Measurements from ENCODE around the gene GAA. TPM values are rescaled to one million over a fixed set of nuclear protein-coding genes. Genes with fewer than 3 reads are reported as not detected.

GAA gene
- total RNA-seq, 1 experiment from 2014 or later = 131 TPM

DNA sequence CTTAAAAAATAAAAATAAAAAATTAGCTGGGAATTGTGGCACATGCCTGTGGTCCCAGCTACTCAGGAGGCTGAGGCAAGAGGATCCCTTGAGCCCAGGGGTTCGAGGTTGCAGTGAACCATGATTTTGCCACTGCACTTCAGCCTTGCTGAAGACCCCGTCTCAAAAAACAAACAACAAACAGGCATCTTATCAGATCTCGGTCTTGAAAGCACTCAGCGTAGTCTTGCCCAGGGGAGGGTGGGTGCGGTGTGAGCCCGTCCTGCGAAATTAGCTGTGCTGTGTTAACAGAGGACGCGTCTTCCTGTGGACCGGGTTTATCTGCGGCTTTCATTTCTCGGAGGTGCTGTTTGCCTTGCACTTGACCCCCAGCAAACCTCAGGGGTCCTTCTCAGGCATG lies 5.4 kb downstream of the GAA start:
- Histone ChIP-seq H3K27ac (ENCODE audit: low read depth, low read length) (no peak overlapping the region), H3K4me1 (ENCODE audit: control insufficient read depth in 1 of 2, insufficient read depth in 2 of 2, low read length in 2 of 2) (peaks cover 19 to 22% of the 10 kb centered on the region in 2 experiments), H3K27me3 (ENCODE audit: insufficient read depth, low read length) (no peaks in the 10 kb centered on the region), H4K20me1 (ENCODE audit: insufficient read depth) (no peaks in the 10 kb centered on the region), H3K9me3 (ENCODE audit: control insufficient read depth in 1 of 2, insufficient read depth in 1 of 2, low read depth in 1 of 2, low read length in 2 of 2) (no peaks in the 10 kb centered on the region), H3K9me2 (ENCODE audit: insufficient read depth) (no peaks in the 10 kb centered on the region), H3K4me3 (replicated peaks in 1 of 2; ENCODE audit: low read depth in 1 of 2, low read length in 2 of 2) (no peak overlapping the region), H3K79me2 (ENCODE audit: insufficient read depth, low read length) (peaks cover 6% of the 10 kb centered on the region; the same call in 1 of the 2 replicates), H3K4me2 (ENCODE audit: low read length) (no peak overlapping the region), H2AFZ (ENCODE audit: low read depth, low read length, poor library complexity, severe bottlenecking) (no peak overlapping the region), H3K36me3 (ENCODE audit: control insufficient read depth in 1 of 2, insufficient read depth in 2 of 2, low read length in 2 of 2) (peaks cover 0 to 9% of the 10 kb centered on the region in 2 experiments; a peak in 2 of 4 replicates), H3K9ac (ENCODE audit: low read length) (no peak overlapping the region)
- no peak for DNase-seq (ENCODE audit: low read depth, low spot score)
- no peak for TF ChIP-seq EZH2 (IDR thresholded peaks at IDR 0.05)
- no peak for TF ChIP-seq ZNF274 (IDR thresholded peaks at IDR 0.05; ENCODE audit: low read depth, low read length)
- TF ChIP-seq SIN3A (IDR thresholded peaks at IDR 0.05; ENCODE audit: low read depth) = no peak
- TF ChIP-seq, protein P1, sequence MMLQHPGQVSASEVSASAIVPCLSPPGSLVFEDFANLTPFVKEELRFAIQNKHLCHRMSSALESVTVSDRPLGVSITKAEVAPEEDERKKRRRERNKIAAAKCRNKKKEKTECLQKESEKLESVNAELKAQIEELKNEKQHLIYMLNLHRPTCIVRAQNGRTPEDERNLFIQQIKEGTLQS (IDR thresholded peaks at IDR 0.05) = no peak
- TF ChIP-seq CEBPB (IDR thresholded peaks at IDR 0.05; ENCODE audit: low read depth) = no peak
- TF ChIP-seq FOSL1 (IDR thresholded peaks at IDR 0.05; ENCODE audit: low read depth) = no peak
- no peak for TF ChIP-seq RAD21 (IDR thresholded peaks at IDR 0.05; ENCODE audit: low read depth)
- ChIA-PET POLR2A (interaction anchor here (0.7 kb wide), 1 partner anchor 33 kb away, joined by 3 read pairs; no protein-coding TSS in a partner anchor), CTCF (interaction anchor here (0.9 kb wide), 1 partner anchor 9 kb away, joined by 3 read pairs; no protein-coding TSS in a partner anchor), RAD21 (ENCODE audit: low non-redundant PET in 1 of 2, low total read pairs in 2 of 2, uncharacterized antibody in 2 of 2, unreplicated experiment in 2 of 2) (no interaction called here)
- no TSS peak for BruUV-seq (replicated peaks)
- intact Hi-C loops (cut with micrococcal nuclease) = no loop called here
- no peak for ATAC-seq

DNA sequence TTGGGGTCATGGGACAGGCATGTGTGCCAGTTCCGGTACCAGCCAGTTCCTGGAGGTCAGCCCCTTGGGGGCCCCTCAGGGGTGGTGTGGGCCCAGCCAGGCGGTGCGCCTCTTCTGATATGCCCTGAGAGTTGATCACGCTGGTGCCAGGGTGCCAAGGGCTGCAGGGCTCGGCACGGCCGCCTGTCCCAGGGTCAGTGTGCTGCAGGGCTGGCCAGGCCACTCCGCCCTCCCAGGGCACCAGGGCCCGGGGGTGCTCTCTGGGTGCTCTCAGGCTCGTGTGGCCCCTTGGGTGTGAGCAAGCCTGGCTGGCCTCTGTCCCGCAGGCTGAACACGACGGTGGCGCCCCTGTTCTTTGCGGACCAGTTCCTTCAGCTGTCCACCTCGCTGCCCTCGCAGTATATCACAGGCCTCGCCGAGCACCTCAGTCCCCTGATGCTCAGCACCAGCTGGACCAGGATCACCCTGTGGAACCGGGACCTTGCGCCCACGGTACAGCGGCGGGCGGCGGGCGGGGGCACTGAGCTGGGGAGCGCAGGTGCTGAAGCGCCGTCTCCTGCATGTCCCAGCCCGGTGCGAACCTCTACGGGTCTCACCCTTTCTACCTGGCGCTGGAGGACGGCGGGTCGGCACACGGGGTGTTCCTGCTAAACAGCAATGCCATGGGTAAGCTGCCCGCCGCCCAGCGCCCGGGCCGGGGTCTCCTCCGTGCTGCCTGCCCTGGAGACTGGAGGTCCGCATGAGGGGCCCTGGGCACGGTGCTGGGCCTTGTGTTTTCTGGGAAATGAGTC lies 6.0 kb downstream of the GAA start:
- no peak for ATAC-seq
- Histone ChIP-seq H2AFZ (ENCODE audit: low read depth, low read length, poor library complexity, severe bottlenecking) (no peak overlapping the region), H3K4me1 (ENCODE audit: control insufficient read depth in 1 of 2, insufficient read depth in 2 of 2, low read length in 2 of 2) (peaks cover 14 to 19% of the 10 kb centered on the region in 2 experiments), H4K20me1 (ENCODE audit: insufficient read depth) (no peaks in the 10 kb centered on the region), H3K79me2 (ENCODE audit: insufficient read depth, low read length) (no peaks in the 10 kb centered on the region; the same call in 1 of the 2 replicates), H3K9me3 (ENCODE audit: control insufficient read depth in 1 of 2, insufficient read depth in 1 of 2, low read depth in 1 of 2, low read length in 2 of 2) (no peaks in the 10 kb centered on the region), H3K27me3 (ENCODE audit: insufficient read depth, low read length) (no peaks in the 10 kb centered on the region), H3K27ac (ENCODE audit: low read depth, low read length) (no peak overlapping the region), H3K9me2 (ENCODE audit: insufficient read depth) (no peaks in the 10 kb centered on the region), H3K36me3 (ENCODE audit: control insufficient read depth in 1 of 2, insufficient read depth in 2 of 2, low read length in 2 of 2) (peaks cover 0 to 9% of the 10 kb centered on the region in 2 experiments; a peak in 2 of 4 replicates), H3K4me2 (ENCODE audit: low read length) (no peak overlapping the region), H3K4me3 (replicated peaks in 1 of 2; ENCODE audit: low read depth in 1 of 2, low read length in 2 of 2) (no peak overlapping the region), H3K9ac (ENCODE audit: low read length) (no peak overlapping the region)
- POLR2A ChIA-PET = interaction anchor here (0.7 kb wide), 1 partner anchor 32 kb away, joined by 3 read pairs; no protein-coding TSS in a partner anchor
- no TSS peak for BruUV-seq (replicated peaks)
- intact Hi-C loops (cut with micrococcal nuclease) = no loop called here
- RAD21 ChIA-PET (ENCODE audit: low non-redundant PET in 1 of 2, low total read pairs in 2 of 2, uncharacterized antibody in 2 of 2, unreplicated experiment in 2 of 2) = no interaction called here
- CTCF ChIA-PET = interaction anchor here (0.9 kb wide), 1 partner anchor 8 kb away, joined by 3 read pairs; no protein-coding TSS in a partner anchor
- no peak for DNase-seq (ENCODE audit: low read depth, low spot score)
- TF ChIP-seq EGR1 (IDR thresholded peaks at IDR 0.05; ENCODE audit: low read depth) (no peak), SP1 (IDR thresholded peaks at IDR 0.05; ENCODE audit: low read depth) (no peak), ELF1 (IDR thresholded peaks at IDR 0.05; ENCODE audit: borderline replicate concordance, low read depth) (no peak), ZFX (IDR thresholded peaks at IDR 0.05) (no peak), POLR2AphosphoS5 (IDR thresholded peaks at IDR 0.05; ENCODE audit: low read depth, low read length) (no peak), POLR2A (IDR thresholded peaks at IDR 0.05; ENCODE audit: borderline replicate concordance, extremely low read depth, insufficient read depth, insufficient read length) (no peak), EZH2phosphoT487 (IDR thresholded peaks at IDR 0.05; ENCODE audit: borderline replicate concordance) (no peak), SRF (IDR thresholded peaks at IDR 0.05; ENCODE audit: low read depth) (no peak), JUND (IDR thresholded peaks at IDR 0.05) (no peak), CBX3 (IDR thresholded peaks at IDR 0.05; ENCODE audit: low read depth) (no peak), TCF7L2 (IDR thresholded peaks at IDR 0.05; ENCODE audit: borderline replicate concordance, extremely low read depth, insufficient read depth, insufficient read length) (no peak), ZNF274 (IDR thresholded peaks at IDR 0.05; ENCODE audit: low read depth, low read length) (no peak), RAD21 (IDR thresholded peaks at IDR 0.05; ENCODE audit: low read depth) (no peak)
- TF ChIP-seq, protein P2, sequence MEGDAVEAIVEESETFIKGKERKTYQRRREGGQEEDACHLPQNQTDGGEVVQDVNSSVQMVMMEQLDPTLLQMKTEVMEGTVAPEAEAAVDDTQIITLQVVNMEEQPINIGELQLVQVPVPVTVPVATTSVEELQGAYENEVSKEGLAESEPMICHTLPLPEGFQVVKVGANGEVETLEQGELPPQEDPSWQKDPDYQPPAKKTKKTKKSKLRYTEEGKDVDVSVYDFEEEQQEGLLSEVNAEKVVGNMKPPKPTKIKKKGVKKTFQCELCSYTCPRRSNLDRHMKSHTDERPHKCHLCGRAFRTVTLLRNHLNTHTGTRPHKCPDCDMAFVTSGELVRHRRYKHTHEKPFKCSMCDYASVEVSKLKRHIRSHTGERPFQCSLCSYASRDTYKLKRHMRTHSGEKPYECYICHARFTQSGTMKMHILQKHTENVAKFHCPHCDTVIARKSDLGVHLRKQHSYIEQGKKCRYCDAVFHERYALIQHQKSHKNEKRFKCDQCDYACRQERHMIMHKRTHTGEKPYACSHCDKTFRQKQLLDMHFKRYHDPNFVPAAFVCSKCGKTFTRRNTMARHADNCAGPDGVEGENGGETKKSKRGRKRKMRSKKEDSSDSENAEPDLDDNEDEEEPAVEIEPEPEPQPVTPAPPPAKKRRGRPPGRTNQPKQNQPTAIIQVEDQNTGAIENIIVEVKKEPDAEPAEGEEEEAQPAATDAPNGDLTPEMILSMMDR (IDR thresholded peaks at IDR 0.05 in 2 of 3, conservative IDR thresholded peaks at IDR 0.05 in 1 of 3; ENCODE audit: borderline replicate concordance in 1 of 3, insufficient read depth in 1 of 3, low read depth in 2 of 3, low read length in 2 of 3) = no peak

Data from HCT116 (cell line).